D721Med (cell line): ENCODE data around the gene GMDS.

Experiments
- DNase-seq: peaks from one replicate; pipeline ENCODE4 v3.0.0; 2011; ENCODE audit warnings: low spot score; ENCODE audit not compliant: insufficient read length
- FAIRE-seq: peaks from 2 replicates; lab custom pipeline; 2011; peaks lifted over from hg19 to GRCh38; lab: Jason Lieb, UNC
- TF ChIP-seq, protein P1 (sequence below): IDR thresholded peaks from 2 replicates; pipeline ENCODE4 v1.5.1; 2012; ENCODE audit warnings: mild to moderate bottlenecking, control low read depth; ENCODE audit not compliant: insufficient read depth; ENCODE audit errors: missing control alignments

The GMDS gene

DNA sequence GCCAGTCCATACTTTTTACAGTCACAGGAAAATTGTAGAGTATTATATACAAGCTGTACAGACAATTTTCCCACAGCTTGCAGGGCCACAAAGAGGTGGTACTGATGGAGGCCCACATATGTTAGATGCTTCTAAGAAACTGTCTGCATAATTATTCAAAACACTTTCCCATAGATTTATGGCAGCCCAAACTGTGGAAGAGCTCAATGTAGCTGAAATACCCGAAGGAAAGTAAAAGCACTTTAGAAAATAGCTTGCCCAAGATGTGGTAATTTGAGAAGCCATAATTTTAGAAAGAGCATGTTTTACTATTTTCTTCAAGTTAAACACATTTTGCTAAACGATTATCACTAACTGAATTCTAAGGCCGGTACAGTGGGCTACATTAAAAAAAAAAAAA, 36.9 kb downstream of the GMDS start:
- DNase-seq (no peak), FAIRE-seq (no peak)
- TF ChIP-seq, protein P1, sequence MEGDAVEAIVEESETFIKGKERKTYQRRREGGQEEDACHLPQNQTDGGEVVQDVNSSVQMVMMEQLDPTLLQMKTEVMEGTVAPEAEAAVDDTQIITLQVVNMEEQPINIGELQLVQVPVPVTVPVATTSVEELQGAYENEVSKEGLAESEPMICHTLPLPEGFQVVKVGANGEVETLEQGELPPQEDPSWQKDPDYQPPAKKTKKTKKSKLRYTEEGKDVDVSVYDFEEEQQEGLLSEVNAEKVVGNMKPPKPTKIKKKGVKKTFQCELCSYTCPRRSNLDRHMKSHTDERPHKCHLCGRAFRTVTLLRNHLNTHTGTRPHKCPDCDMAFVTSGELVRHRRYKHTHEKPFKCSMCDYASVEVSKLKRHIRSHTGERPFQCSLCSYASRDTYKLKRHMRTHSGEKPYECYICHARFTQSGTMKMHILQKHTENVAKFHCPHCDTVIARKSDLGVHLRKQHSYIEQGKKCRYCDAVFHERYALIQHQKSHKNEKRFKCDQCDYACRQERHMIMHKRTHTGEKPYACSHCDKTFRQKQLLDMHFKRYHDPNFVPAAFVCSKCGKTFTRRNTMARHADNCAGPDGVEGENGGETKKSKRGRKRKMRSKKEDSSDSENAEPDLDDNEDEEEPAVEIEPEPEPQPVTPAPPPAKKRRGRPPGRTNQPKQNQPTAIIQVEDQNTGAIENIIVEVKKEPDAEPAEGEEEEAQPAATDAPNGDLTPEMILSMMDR, result no peak

DNA sequence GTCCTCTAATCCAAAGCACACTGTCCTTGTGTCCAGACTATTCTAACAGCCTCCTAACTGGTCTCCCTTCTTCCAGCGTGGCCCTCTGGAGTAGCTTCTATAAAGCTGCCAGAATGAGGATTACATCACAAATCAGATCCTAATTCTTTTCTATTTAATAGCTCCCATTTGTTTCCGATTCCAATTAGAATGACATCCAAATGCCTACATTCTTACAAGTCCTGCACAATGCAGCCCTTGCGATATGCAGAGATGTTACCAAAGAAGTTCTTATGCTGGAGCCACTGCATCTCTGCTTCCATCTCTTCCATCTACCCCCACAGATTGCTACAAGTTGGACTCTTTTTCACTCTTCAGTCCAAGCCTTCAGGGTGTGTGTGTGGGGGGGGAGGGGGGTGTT, 40.0 kb downstream of the GMDS start:
- no peak for DNase-seq
- FAIRE-seq, result no peak
- TF ChIP-seq, protein P1, result no peak

DNA sequence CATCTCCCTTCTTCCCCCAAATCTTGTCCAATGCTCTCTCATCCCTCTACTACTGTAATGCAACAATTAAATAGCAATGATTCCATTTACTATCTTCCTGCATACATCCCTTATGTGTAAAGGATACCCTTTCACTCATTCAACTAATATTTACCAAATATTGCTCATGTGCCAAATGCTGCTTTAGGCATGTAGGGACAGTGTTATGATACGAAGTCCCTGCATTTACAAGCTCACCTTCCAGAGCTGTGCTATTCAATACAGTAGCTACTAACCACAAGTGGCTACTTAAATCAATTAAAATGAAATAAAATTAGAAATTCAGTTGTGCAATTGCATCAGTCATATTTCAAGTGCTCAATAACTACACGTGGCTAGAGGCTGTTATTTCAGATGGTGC, 41.1 kb downstream of the GMDS start:
- FAIRE-seq, result no peak
- TF ChIP-seq, protein P1, result no peak
- no peak for DNase-seq

DNA sequence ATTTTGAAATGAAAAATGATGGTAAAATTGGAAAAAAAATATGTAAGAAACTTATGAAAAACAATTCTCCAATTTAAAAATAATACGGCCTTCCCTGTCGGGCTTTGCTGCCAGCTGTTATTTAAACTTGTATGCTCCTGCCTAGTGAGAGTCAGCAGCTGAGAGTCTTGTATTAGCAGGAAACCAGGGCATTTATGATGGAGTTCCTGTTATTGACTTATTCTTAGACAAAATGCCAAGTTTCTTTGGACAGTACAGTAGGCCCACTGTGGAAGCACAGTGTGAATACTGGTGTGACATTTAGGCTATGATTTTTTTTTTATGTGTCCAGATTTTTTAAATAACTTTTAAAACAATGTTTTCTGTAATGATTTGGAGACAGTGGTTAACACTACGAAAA, 42.1 kb downstream of the GMDS start:
- TF ChIP-seq, protein P1, result no peak
- FAIRE-seq (no peak), DNase-seq (no peak)

DNA sequence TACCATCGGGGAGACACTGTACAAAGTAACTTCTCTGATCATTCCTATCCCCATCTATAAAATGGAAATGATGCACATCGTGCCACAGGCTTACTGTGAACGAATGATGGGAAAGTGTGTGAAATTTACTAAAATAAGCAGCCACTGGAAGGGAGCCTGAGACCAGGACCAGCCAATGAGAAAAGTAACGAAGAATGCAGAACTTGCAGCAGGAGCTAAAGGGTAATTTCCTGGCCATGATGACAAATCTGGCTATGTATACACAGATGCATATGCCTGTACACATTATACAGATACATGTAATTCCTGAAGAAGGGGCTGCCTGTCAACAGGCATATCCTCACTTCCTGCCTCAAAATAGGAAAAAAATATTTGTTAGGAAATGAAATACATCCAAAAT, 47.4 kb downstream of the GMDS start:
- TF ChIP-seq, protein P1, result no peak
- no peak for FAIRE-seq
- DNase-seq, result no peak

DNA sequence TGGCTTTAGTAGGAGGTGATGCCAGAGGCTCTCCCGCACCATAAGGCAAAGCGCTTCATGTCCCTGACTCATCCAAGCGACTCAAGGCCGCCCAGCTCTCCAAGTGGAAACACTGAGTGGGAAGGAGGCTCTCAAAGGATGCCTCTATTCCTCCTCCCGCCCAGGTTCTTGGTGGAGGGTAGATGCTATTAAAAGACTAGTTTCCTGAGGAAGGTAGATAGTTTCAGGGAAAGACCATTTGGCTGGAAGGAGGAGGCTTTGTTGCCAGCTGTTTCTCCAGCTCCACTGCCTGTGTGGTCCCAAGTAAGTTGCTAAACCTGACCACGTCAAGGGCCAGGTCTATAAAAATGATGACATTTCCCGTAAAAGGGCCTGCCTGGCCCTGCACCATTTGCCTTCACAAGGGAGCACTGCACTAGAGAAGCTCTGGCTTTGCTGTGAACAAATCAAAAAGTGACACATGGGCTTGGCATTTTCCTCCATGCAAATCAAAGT, 48.2 kb downstream of the GMDS start:
- FAIRE-seq, result no peak
- TF ChIP-seq, protein P1, result no peak
- DNase-seq, result no peak

DNA sequence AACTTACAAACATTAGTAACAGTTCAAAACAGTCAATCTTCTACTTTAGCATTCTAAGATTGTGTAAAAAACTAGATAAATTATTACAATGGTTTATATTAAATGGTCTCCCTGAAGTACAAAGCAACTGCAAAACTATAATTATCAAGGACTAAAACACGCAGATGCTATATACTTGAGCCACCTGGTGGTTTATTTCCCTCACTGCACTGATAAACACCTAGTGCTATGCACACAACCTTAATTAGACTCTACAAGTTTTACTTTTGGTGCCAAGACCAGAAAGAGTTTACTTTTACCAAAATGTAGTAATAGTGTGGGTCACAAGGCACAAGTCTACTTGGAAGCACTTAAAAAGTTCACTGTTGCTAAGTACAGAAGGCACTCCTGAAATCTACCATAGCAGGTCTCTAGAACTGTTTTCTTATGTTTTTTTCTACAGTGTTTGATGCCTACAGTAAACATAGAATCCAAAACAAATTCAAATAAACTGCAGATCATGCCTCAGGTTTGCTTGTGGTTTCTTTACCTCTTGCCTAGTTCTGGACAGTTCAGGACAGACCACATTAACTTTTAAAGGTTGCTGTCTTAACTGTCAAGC, 49.2 kb downstream of the GMDS start:
- FAIRE-seq (no peak), DNase-seq (no peak)
- TF ChIP-seq, protein P1, result peak; percentile 81
